IPS DF 6.9 (cell line): Measurements from ENCODE around the gene PKP1.
"Not testable (repeated sequence)": the region's sequence is repeated elsewhere in the genome, so short reads cannot be mapped to it uniquely, and the experiment has no call there.

Source experiments
- DNase-seq: peaks from one replicate; pipeline ENCODE4 v3.0.0-alpha.2; 2013; ENCODE audit warnings: low read depth, low spot score
- H3K27ac ChIP-seq: one replicate; pipeline ENCODE4 v1.5.1; 2013; ENCODE audit warnings: low read length, control low read depth
- H3K27me3 ChIP-seq: 2 replicates; pipeline ENCODE4 v1.6.1; 2013; ENCODE audit warnings: mild to moderate bottlenecking, low read length; ENCODE audit not compliant: control insufficient read depth, insufficient read depth
- H3K36me3 ChIP-seq: 2 replicates; pipeline ENCODE4 v1.6.1; 2013; ENCODE audit warnings: low read length; ENCODE audit not compliant: control insufficient read depth, insufficient read depth
- H3K4me1 ChIP-seq: 2 replicates; pipeline ENCODE4 v1.6.1; 2013; ENCODE audit warnings: low read length; ENCODE audit not compliant: control insufficient read depth, insufficient read depth
- H3K4me3 ChIP-seq: 2 replicates; pipeline ENCODE4 v1.5.1; 2013; ENCODE audit warnings: mild to moderate bottlenecking, low read length
- H3K9me3 ChIP-seq: 2 replicates; pipeline ENCODE4 v1.6.1; 2013; ENCODE audit warnings: low read length, inconsistent platforms; ENCODE audit not compliant: control insufficient read depth, insufficient read depth
- WGBS: extraction: QIAGEN DNeasy Blood & Tissue Kit; methylation state at CpG from one replicate; pipeline ENCODE4 v1.1.7; 2013; ENCODE audit warnings: mixed read lengths, missing lambda C conversion rate; ENCODE audit not compliant: insufficient read length, insufficient coverage; 5-methylcytosine and 5-hydroxymethylcytosine counted together

Gene PKP1, protein sequence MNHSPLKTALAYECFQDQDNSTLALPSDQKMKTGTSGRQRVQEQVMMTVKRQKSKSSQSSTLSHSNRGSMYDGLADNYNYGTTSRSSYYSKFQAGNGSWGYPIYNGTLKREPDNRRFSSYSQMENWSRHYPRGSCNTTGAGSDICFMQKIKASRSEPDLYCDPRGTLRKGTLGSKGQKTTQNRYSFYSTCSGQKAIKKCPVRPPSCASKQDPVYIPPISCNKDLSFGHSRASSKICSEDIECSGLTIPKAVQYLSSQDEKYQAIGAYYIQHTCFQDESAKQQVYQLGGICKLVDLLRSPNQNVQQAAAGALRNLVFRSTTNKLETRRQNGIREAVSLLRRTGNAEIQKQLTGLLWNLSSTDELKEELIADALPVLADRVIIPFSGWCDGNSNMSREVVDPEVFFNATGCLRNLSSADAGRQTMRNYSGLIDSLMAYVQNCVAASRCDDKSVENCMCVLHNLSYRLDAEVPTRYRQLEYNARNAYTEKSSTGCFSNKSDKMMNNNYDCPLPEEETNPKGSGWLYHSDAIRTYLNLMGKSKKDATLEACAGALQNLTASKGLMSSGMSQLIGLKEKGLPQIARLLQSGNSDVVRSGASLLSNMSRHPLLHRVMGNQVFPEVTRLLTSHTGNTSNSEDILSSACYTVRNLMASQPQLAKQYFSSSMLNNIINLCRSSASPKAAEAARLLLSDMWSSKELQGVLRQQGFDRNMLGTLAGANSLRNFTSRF

DNA sequence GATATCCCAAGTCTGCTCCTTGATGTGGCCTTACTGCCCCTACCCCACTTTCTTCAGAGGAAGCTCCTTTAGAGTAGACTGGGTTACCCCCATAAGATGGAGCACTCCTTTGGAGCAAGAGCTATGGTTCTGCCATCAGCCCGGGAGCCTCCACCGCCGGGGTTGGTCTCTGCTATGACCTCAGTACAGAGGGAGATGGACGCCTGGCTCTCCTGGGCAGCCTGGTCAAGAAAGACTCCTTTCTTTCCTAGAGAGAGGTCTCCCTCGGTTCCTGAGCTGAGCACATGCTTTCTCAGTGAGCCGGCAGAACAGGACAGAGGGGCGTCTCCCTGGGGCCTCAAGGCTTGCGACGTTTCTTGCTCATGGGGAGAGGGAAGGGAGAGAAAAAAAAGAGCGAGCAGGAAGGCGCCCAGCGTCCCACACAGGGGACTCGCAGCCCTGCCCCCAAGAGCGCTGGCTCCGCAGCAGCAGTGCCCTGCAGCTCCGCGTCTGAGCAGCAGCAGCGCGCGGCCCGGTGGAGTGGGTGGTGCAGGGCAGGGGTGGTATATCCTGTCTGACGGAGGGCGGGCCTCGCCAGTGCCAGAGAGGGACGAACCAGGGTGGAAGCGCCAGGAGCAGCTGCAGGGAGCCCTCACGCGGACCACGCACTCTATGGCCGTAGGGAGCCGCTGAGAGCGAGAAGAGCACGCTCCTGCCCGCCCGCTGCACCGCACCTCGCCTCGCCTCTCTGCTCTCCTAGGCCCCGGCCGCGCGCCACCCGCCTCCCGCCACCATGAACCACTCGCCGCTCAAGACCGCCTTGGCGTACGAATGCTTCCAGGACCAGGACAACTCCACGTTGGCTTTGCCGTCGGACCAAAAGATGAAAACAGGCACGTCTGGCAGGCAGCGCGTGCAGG, at the start of gene PKP1:
TSS of gene PKP1 (plus strand) at position 576 of the 899 bp plus-strand sequence. CDS start at position 773, 197 bp downstream.
- DNase-seq = no peak
- Histone ChIP-seq H3K27me3 (peaks cover 8% of the 10 kb centered on the region; the same call in 1 of the 2 replicates), H3K36me3 (no peaks in the 10 kb centered on the region), H3K27ac (no peak within 1 kb of the TSS), H3K4me3 (no peak within 1 kb of the TSS), H3K4me1 (no peaks in the 10 kb centered on the region), H3K9me3 (no peaks in the 10 kb centered on the region)
- no CpG with 5 or more reads among the region's 55 CpGs for WGBS

DNA sequence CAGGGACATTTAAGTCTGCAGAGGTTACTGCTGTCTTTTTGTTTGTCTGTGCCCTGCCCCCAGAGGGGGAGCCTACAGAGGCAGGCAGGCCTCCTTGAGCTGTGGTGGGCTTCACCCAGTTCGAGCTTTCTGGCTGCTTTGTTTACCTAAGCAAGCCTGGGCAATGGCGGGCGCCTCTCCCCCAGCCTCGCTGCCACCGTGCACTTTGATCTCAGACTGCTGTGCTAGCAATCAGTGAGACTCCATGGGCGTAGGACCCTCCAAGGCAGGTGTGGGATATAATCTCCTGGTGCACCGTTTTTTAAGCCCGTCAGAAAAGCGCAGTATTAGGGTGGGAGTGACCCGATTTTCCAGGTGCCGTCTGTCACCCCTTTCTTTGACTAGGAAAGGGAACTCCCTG, 43.7 kb upstream of the PKP1 start:
- H3K9me3 ChIP-seq, H3K4me1 ChIP-seq, H3K27ac ChIP-seq, H3K27me3 ChIP-seq, H3K4me3 ChIP-seq, H3K36me3 ChIP-seq, DNase-seq: not testable (repeated sequence)
- no CpG with 5 or more reads among the region's 11 CpGs for WGBS

DNA sequence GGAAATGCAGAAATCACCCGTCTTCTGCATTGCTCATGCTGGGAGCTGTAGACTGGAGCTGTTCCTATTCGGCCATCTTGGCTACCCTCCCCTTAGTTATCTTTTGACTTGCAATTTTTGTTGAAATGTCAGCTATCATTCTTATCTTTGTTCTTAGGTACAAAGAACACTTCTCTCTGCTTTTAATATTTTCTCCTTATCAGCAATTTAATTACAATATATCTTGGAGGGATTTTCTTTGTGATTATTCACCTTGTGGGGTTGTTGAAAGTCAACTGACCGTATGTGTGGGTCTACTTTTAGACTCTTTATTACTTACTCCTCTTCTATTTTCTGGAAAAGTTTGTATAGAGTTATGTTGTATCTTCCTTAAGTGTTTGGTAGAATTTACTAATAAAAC, 43.1 kb upstream of the PKP1 start:
- no CpG with 5 or more reads among the region's 3 CpGs for WGBS

DNA sequence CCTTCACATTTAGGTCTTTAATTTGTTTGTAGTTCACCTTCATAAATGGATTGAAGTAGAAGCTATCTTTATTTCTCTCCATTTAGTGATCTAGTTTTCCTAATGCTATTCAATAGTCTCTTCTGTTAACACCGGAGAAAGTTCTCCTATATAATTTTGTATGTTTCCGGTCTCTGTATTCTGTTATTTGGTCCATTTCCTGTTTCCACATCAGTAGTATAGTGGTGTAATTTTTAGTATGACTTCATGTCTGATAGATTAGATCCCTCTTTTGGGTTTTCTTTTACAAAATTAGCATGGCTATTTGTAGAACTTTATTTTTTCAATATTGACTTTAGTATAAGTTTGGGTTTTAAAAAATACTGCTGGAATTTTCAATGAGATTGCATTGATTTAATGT, 41.6 kb upstream of the PKP1 start:
- WGBS = no CpG with 5 or more reads among the region's 2 CpGs

More for the DNA sequence above, 43.1 kb upstream of the PKP1 start:
- H3K27ac ChIP-seq = no peak overlapping the region
- no peaks in the 10 kb centered on the region for H3K36me3 ChIP-seq
- H3K27me3 ChIP-seq = no peaks in the 10 kb centered on the region
- H3K9me3 ChIP-seq = no peaks in the 10 kb centered on the region
- H3K4me3 ChIP-seq = no peak overlapping the region
- H3K4me1 ChIP-seq = no peaks in the 10 kb centered on the region
- no peak for DNase-seq

DNA sequence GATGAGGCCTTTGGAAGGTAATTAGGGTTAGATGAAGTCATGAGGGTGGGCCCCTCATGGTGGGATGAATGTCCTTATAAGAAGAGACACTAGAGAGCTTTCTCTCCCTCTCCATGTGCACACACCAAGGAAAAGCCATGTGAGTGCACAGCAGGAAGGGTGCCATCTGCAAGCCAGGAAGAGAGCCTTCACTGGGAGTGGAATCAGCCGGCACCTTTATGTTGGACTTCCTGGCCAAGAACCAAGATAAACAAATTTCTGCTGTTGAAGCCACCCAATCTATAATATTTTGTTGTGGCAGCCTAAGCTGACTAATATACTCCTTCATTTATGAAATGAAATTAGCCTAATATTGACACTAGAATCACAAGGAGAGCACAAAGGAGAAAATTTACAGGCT, 38.2 kb upstream of the PKP1 start:
- no CpG with 5 or more reads among the region's 1 CpG for whole genome bisulfite sequencing
- Histone ChIP-seq H3K4me3 (no peak overlapping the region), H3K27ac (no peak overlapping the region), H3K36me3 (no peaks in the 10 kb centered on the region), H3K4me1 (no peaks in the 10 kb centered on the region), H3K27me3 (no peaks in the 10 kb centered on the region), H3K9me3 (no peaks in the 10 kb centered on the region)
- no peak for DNase-seq

More for the DNA sequence above, 41.6 kb upstream of the PKP1 start:
- H3K36me3 ChIP-seq = no peaks in the 10 kb centered on the region
- DNase-seq = no peak
- H3K27me3 ChIP-seq = no peaks in the 10 kb centered on the region
- no peaks in the 10 kb centered on the region for H3K4me1 ChIP-seq
- no peaks in the 10 kb centered on the region for H3K9me3 ChIP-seq
- no peak overlapping the region for H3K27ac ChIP-seq
- H3K4me3 ChIP-seq = no peak overlapping the region

DNA sequence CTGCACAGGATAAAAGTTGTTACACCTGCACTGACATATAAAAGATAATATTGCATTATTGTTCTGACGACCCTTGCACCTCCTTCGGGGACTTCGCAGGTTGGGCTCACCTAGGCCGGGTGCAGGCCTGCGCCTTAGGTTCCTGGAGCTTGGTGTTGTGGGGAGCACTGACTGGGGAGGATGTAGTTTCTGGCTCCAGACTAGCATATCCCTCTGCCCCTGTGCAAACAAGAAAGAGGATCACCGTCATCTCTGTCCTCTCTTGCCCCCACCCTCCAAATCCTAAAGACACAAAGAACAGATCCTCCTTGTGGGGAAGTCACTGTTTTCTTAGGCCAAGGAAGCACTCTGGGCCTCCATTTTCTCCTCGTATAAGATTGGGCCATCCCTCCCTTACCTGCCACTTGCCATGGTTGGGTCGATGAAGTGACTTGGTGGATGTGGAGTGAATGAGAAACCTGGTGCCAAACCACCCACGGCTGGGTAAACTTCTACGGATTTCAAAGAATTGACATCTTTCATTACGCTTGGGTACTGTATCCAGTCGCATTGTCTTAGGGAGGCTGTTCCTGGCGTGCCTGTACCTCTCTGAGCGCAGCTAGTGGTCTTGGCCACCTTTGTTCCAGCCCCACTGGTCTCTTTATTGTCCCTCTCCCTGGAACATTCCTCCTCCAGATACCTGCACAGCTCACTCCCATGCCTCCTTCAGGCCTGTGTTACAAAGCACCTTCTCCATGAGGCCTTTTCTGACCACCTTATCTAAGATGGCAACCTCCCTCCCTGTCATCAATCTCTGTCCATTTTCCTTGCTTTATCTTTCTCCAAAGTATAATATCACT, 34.4 kb upstream of the PKP1 start:
- no CpG with 5 or more reads among the region's 14 CpGs for WGBS
- Histone ChIP-seq H3K9me3 (no peaks in the 10 kb centered on the region), H3K27ac (no peak overlapping the region), H3K4me3 (no peak overlapping the region), H3K36me3 (no peaks in the 10 kb centered on the region), H3K27me3 (no peaks in the 10 kb centered on the region), H3K4me1 (no peaks in the 10 kb centered on the region)
- DNase-seq = no peak

DNA sequence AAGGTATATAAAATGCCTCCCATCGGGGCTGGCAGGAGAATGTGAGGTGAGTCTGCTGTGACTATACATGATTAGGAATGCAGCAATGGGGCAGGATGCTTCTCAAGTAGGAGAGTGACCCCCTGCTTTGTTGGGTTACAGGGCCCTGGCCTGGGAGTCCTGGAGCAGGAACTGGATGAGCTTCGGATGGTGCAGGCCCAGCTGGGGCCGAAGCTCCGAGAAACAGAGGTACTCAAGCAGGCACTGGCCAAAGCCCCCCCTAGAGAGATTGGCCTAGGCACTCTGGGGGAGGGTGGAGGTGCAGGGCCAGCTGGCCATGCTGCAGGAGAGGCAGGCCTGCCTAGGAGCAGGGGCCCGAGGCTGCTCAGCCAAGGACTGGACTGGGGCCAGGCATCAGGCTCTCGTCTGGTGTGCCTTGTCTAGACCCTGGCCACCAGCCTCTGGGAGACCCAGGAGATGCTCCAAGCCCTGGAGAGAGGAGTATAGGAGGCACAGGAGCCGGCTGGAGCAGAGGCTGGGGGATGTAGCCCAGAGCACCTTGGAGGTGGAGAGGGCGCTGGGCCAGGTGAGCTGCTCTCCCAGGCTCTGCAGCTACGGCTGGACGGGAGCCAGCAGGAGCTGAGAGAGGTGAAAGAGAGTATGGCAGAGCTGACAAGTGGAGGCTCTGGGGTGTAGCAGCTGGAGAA, 32.8 kb upstream of the PKP1 start:
- WGBS = no CpG with 5 or more reads among the region's 10 CpGs

DNA sequence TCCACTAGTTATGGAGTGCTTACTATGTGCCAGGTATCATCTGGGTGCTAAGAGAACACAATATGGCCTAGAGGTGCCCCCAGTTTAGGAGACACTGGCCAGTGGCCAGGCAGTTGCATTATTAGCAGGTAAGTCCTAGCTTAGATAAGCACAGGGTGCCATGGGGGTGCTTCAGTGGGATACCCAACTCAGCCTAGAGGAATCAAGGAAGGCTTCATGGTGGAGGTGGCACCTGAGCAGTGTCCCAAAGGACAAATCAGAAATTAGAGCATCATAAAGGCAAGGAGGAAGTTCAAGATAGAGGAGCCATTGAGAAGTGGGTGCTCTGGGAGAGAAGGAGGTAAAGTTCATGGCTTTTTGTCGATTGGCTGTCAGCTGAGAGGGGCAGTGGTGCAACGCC, 31.9 kb upstream of the PKP1 start:
- Histone ChIP-seq H3K9me3 (no peaks in the 10 kb centered on the region), H3K4me1 (no peaks in the 10 kb centered on the region), H3K36me3 (no peaks in the 10 kb centered on the region), H3K4me3 (no peak overlapping the region), H3K27ac (no peak overlapping the region), H3K27me3 (no peaks in the 10 kb centered on the region)
- WGBS = no CpG with 5 or more reads among the region's 2 CpGs
- no peak for DNase-seq

More for the DNA sequence above, 32.8 kb upstream of the PKP1 start:
- no peaks in the 10 kb centered on the region for H3K9me3 ChIP-seq
- H3K4me1 ChIP-seq = no peaks in the 10 kb centered on the region
- no peak for DNase-seq
- H3K4me3 ChIP-seq = no peak overlapping the region
- H3K36me3 ChIP-seq = no peaks in the 10 kb centered on the region
- no peaks in the 10 kb centered on the region for H3K27me3 ChIP-seq
- H3K27ac ChIP-seq = no peak overlapping the region

DNA sequence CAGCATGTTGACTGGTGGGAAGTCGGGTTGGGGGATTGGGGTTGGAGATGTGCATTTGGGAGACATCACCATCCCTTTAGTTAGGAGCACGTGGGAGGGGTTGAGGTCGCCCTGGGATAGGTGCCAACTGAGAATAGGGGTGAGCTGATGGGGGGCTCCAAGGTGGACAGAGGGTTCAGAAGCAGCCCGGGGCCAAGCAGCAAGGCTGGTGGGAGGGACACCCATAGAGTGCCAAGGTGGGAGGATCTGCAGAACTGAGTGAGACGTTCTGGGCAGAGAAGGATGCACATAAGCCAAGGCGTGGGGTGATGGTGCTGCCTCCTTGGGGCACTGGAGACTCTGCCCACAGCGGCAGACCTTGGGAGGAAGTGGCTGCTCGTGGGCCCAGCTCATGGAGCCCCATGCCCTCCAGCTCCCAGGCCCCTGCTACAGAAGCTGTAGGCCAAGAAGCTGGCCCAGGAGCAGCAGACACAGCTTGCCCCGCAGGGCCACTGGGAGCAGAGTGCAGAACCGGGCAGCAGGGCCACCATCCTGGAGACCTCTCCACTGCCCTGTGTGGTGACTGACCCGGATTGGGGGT, 31.4 kb upstream of the PKP1 start:
- DNase-seq = no peak
- Histone ChIP-seq H3K9me3 (no peaks in the 10 kb centered on the region), H3K4me3 (no peak overlapping the region), H3K27ac (no peak overlapping the region), H3K36me3 (no peaks in the 10 kb centered on the region), H3K27me3 (no peaks in the 10 kb centered on the region), H3K4me1 (no peaks in the 10 kb centered on the region)
- no CpG with 5 or more reads among the region's 11 CpGs for WGBS
